Loucy (cell line): ENCODE data around the gene ING2.

Source experiments
- H2AFZ ChIP-seq: fragments of 200-600 bp; sonication (generic); 2 replicates; pipeline ENCODE4 v1.6.0; 2016; ENCODE audit warnings: antibody characterized with exemption, mild to moderate bottlenecking, low read length, moderate library complexity
- H3F3A ChIP-seq: fragments of 200-600 bp; 2 replicates; pipeline ENCODE4 v1.6.0; 2016; ENCODE audit warnings: antibody characterized with exemption, low read depth, mild to moderate bottlenecking
- H3K27me3 ChIP-seq: fragments of 200-600 bp; sonication (generic); 2 replicates; pipeline ENCODE4 v1.6.1; 2014; ENCODE audit warnings: low read length, mild to moderate bottlenecking; ENCODE audit not compliant: insufficient read depth, poor library complexity, severe bottlenecking
- H3K36me3 ChIP-seq: fragments of 200-600 bp; sonication (generic); 2 replicates; pipeline ENCODE4 v1.6.1; 2016; ENCODE audit warnings: low read length; ENCODE audit not compliant: insufficient read depth
- H3K4me1 ChIP-seq: fragments of 200-600 bp; sonication (generic); 2 replicates; pipeline ENCODE4 v1.5.1; 2014; ENCODE audit warnings: low read length, mild to moderate bottlenecking; ENCODE audit not compliant: insufficient read depth, poor library complexity, severe bottlenecking
- H3K4me2 ChIP-seq: fragments of 200-600 bp; sonication (generic); 2 replicates; pipeline ENCODE4 v1.6.0; 2014; ENCODE audit warnings: antibody characterized with exemption, low read length, low read depth, mild to moderate bottlenecking; ENCODE audit not compliant: poor library complexity, severe bottlenecking
- H3K4me3 ChIP-seq: fragments of 200-600 bp; sonication (generic); 2 replicates; pipeline ENCODE4 v1.5.1; 2014; ENCODE audit warnings: low read length, mild to moderate bottlenecking, mixed read lengths; ENCODE audit not compliant: poor library complexity, severe bottlenecking
- H3K79me2 ChIP-seq: fragments of 200-600 bp; sonication (generic); 2 replicates; pipeline ENCODE4 v1.6.1; 2014; ENCODE audit warnings: low read length; ENCODE audit not compliant: insufficient read depth
- H3K9ac ChIP-seq: fragments of 200-600 bp; sonication (generic); 2 replicates; pipeline ENCODE4 v1.6.0; 2014; ENCODE audit warnings: mild to moderate bottlenecking, low read depth, low read length, moderate library complexity; ENCODE audit not compliant: poor library complexity, severe bottlenecking
- H3K9me2 ChIP-seq: fragments of 200-600 bp; sonication (generic); replicated peaks from 2 replicates; pipeline ENCODE4 v1.6.1; 2016; ENCODE audit warnings: low read depth, low read length, mixed read lengths
- H3K9me3 ChIP-seq: fragments of 200-600 bp; sonication (generic); 2 replicates; pipeline ENCODE4 v1.6.1; 2014; ENCODE audit warnings: mild to moderate bottlenecking, antibody characterized with exemption, low read length, low read depth; ENCODE audit not compliant: insufficient read depth
- H4K20me1 ChIP-seq: fragments of 200-600 bp; sonication (generic); 2 replicates; pipeline ENCODE4 v1.6.0; 2014; ENCODE audit warnings: antibody characterized with exemption, low read length, mild to moderate bottlenecking; ENCODE audit not compliant: insufficient read depth, poor library complexity, severe bottlenecking
- CTCF ChIP-seq: fragments of 200-600 bp; sonication (generic); conservative IDR thresholded peaks from 2 replicates; pipeline ENCODE4 v1.5.1; 2014; ENCODE audit warnings: mild to moderate bottlenecking, antibody characterized with exemption, low read length
- EZH2phosphoT487 ChIP-seq: fragments of 200-600 bp; IDR thresholded peaks from 2 replicates; pipeline ENCODE4 v1.6.1; 2018; ENCODE audit warnings: antibody characterized with exemption, mild to moderate bottlenecking, moderate library complexity, borderline replicate concordance

The ING2 gene

GRCh38 chr4:183506389-183506735 lies 1.5 kb downstream of the ING2 start:
- H3K79me2 ChIP-seq = peaks cover 75% of the 10 kb centered on the region
- no peak for TF ChIP-seq CTCF
- no peak for TF ChIP-seq EZH2phosphoT487

GRCh38 chr4:183507925-183508696 lies 3.3 kb downstream of the ING2 start:
- TF ChIP-seq CTCF = no peak
- no peak for TF ChIP-seq EZH2phosphoT487
- no peaks in the 10 kb centered on the region for H3K9me3 ChIP-seq
- H3K27me3 ChIP-seq = no peaks in the 10 kb centered on the region
- peak overlapping the region; percentile 83 for H3K4me2 ChIP-seq
- H3K4me1 ChIP-seq = peaks cover 25% of the 10 kb centered on the region
- H3F3A ChIP-seq = 0 out of 2 replicates have a peak, but pooled peaks cover 4% of the 10 kb centered on the region
- no peak overlapping the region for H3K9ac ChIP-seq
- H3K79me2 ChIP-seq = peaks cover 74% of the 10 kb centered on the region
- peak overlapping the region; percentile 99 for H3K4me3 ChIP-seq
- H4K20me1 ChIP-seq = peaks cover 35% of the 10 kb centered on the region
- peaks cover 32% of the 10 kb centered on the region for H3K36me3 ChIP-seq
- no peak overlapping the region for H2AFZ ChIP-seq
- H3K9me2 ChIP-seq = no peaks in the 10 kb centered on the region

More at GRCh38 chr4:183506389-183506735, 1.5 kb downstream of the ING2 start:
- Histone ChIP-seq H2AFZ (peak overlapping the region; percentile 93; the same call in 1 of the 2 replicates), H3K27me3 (no peaks in the 10 kb centered on the region), H3K36me3 (peaks cover 14% of the 10 kb centered on the region; the same call in 1 of the 2 replicates), H4K20me1 (peaks cover 45% of the 10 kb centered on the region), H3K4me3 (peak overlapping the region; percentile 99), H3K4me1 (peaks cover 35% of the 10 kb centered on the region), H3K9me3 (no peaks in the 10 kb centered on the region), H3K9me2 (no peaks in the 10 kb centered on the region), H3K4me2 (peak overlapping the region; percentile 83), H3F3A (0 out of 2 replicates have a peak, but pooled peaks cover 4% of the 10 kb centered on the region), H3K9ac (peak overlapping the region; percentile 86)

GRCh38 chr4:183508697-183509335 lies 4.0 kb downstream of the ING2 start:
- Histone ChIP-seq H3K4me2 (peak overlapping the region; percentile 83), H3K36me3 (peaks cover 33% of the 10 kb centered on the region), H3K79me2 (peaks cover 67% of the 10 kb centered on the region), H3F3A (0 out of 2 replicates have a peak, but pooled peaks cover 4% of the 10 kb centered on the region), H2AFZ (no peak overlapping the region), H3K4me1 (peaks cover 23% of the 10 kb centered on the region), H3K27me3 (no peaks in the 10 kb centered on the region), H3K9ac (no peak overlapping the region), H3K9me3 (no peaks in the 10 kb centered on the region), H3K9me2 (no peaks in the 10 kb centered on the region), H3K4me3 (peak overlapping the region; percentile 7), H4K20me1 (peaks cover 33% of the 10 kb centered on the region)
- no peak for TF ChIP-seq EZH2phosphoT487
- TF ChIP-seq CTCF = no peak
